Measurements from ENCODE around the gene COL6A1.
"Not testable (repeated sequence)": the region's sequence is repeated elsewhere in the genome, so short reads cannot be mapped to it uniquely, and the experiment has no call there.

The COL6A1 gene

DNA sequence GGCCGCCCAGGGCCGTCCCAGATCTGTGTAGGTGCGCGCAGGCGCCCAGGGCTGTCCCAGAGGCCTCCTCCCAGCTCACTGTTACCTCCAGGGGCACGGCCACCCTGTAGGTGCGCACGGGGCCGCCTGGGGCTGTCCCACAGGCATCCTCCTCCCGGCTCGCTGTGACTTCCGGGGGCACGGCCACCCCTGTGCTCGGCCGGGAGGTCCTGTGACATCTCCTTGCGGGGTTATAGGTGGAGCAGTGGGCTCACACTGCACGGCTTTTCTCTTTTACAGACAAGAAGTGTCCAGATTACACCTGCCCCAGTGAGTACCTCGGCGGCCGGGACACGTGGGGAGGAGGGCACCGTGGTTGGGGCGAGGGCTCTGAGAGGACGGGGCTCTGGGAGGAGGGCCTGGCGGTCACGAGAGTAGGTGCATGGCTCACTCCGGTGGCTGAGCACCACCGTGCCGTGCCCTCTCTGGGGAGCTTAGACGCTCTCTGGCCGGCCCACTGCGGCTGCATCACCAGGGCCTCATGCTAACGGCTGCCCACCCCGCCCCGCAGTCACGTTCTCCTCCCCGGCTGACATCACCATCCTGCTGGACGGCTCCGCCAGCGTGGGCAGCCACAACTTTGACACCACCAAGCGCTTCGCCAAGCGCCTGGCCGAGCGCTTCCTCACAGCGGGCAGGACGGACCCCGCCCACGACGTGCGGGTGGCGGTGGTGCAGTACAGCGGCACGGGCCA lies 21.4 kb downstream of the COL6A1 start:
- TF ChIP-seq POLR2A (IDR thresholded peaks at IDR 0.05; ENCODE audit: low read depth, low read length), result no peak
- FAIRE-seq (no peak), DNase-seq (ENCODE audit: insufficient read length, low spot score) (no peak)

DNA sequence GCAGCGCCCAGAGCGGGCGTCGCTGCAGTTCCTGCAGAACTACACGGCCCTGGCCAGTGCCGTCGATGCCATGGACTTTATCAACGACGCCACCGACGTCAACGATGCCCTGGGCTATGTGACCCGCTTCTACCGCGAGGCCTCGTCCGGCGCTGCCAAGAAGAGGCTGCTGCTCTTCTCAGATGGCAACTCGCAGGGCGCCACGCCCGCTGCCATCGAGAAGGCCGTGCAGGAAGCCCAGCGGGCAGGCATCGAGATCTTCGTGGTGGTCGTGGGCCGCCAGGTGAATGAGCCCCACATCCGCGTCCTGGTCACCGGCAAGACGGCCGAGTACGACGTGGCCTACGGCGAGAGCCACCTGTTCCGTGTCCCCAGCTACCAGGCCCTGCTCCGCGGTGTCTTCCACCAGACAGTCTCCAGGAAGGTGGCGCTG lies 22.0 kb downstream of the COL6A1 start:
- no peak for TF ChIP-seq POLR2A (IDR thresholded peaks at IDR 0.05; ENCODE audit: low read depth, low read length)
- FAIRE-seq, result no peak

GRCh38 chr21:46004168-46004861 lies 22.7 kb downstream of the COL6A1 start:
- FAIRE-seq (no peak), DNase-seq (ENCODE audit: insufficient read length, low spot score) (no peak)
- no peak for TF ChIP-seq POLR2A (IDR thresholded peaks at IDR 0.05; ENCODE audit: low read depth, low read length)

More for the DNA sequence above, 22.0 kb downstream of the COL6A1 start:
- no peak for DNase-seq (ENCODE audit: insufficient read length, low spot score)

GRCh38 chr21:46005081-46005480 lies 23.5 kb downstream of the COL6A1 start:
- no peak for FAIRE-seq
- DNase-seq (ENCODE audit: insufficient read length, low spot score), result no peak
- no peak for TF ChIP-seq POLR2A (IDR thresholded peaks at IDR 0.05; ENCODE audit: low read depth, low read length)

DNA sequence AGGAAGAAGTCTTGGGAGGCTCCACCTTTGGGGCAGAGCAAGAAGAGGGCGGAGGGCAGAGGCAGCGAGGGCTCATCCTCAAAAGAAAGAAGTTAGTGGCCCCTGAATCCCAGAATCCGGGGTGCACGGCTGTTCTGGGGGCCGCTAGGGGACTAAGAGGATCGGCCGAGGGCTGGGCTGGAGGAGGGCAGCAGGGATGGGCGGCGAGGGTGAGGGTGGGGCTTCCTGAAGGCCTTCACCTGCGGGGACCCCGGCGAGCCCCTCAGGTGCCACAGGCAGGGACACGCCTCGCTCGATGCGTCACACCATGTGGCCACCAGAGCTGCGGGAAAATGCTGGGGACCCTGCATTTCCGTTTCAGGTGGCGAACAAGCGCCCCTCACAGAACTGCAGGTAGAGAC lies 23.9 kb downstream of the COL6A1 start:
- no peak for TF ChIP-seq POLR2A (IDR thresholded peaks at IDR 0.05; ENCODE audit: low read depth, low read length)
- DNase-seq (ENCODE audit: insufficient read length, low spot score) (no peak), FAIRE-seq (no peak)

DNA sequence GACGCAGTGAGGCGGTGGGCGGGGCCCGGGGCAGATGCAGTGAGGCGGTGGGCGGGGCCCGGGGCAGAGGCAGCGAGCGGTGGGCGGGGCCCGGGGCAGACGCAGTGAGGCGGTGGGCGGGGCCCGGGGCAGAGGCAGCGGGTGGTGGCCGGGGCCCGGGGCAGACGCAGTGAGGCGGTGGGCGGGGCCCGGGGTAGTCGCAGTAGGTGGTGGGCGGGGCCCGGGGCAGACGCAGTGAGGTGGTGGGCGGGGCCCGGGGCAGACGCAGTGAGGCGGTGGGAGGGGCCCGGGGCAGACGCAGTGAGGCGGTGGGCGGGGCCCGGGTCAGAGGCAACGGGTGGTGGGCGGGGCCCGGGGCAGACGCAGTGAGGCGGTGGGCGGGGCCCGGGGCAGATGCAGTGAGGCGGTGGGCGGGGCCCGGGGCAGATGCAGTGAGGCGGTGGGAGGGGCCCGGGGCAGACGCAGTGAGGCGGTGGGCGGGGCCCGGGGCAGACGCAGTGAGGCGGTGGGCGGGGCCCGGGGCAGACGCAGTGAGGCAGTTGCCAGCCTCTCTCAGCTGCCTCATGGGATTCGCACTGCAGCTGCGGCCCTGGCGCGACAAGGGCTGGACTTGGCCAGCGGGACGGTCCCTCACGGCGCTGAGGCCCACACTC lies 24.4 kb downstream of the COL6A1 start:
- FAIRE-seq; DNase-seq (ENCODE audit: insufficient read length, low spot score): not testable (repeated sequence)

DNA sequence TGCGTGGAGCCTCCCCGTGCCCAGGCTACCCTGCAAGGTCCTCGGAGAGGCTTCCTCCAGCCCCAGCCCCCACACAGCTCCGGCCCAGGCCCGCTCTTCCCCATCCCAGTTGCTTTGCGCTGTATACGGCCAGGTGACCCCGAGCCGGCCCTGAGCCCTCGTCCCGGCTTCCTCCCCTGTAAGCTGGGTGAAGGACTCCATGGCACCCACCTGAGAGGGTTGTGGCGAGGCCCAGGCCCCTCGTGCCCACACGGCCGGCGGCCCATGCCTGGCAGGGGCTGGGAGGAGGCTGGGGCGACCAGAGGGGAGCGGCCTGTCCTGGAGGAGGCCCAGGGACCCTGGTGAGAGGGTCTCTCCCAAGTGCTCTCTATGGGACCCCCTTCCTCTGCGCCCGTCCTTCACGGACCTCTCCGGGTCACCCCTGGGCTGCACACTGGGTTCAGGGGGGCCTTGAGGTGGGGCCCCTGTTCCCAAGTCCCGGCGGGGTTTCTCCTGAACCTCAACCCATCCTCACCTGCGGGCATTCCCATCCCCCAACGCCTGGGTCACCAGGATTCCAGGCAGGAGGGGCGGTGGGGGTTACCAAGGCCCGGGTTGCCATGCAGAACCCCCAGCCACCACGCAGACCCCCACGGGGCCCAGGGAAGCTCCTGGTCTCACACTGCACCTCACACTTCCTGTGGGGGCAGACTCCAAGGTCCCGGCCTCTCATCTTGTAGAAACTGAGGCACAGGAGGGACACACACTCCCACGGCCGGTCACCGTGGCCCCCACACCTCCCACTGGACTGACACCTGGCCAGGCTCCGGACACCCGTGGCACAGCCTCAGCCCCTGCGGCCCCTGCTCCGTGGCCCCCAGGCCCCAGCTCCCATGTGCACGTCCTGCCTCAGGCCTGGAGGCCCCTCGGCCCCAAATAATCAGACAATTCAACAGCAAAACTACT lies 25.2 kb downstream of the COL6A1 start:
- FAIRE-seq (no peak), DNase-seq (ENCODE audit: insufficient read length, low spot score) (no peak)
- TF ChIP-seq POLR2A (IDR thresholded peaks at IDR 0.05; ENCODE audit: low read depth, low read length), result no peak

- TF ChIP-seq POLR2A (IDR thresholded peaks at IDR 0.05; ENCODE audit: low read depth, low read length), result no peak
- DNase-seq (ENCODE audit: insufficient read length, low spot score), result no peak
- FAIRE-seq, result no peak
Measured at GRCh38 chr21:46007492-46007868, 25.9 kb downstream of the COL6A1 start.

DNA sequence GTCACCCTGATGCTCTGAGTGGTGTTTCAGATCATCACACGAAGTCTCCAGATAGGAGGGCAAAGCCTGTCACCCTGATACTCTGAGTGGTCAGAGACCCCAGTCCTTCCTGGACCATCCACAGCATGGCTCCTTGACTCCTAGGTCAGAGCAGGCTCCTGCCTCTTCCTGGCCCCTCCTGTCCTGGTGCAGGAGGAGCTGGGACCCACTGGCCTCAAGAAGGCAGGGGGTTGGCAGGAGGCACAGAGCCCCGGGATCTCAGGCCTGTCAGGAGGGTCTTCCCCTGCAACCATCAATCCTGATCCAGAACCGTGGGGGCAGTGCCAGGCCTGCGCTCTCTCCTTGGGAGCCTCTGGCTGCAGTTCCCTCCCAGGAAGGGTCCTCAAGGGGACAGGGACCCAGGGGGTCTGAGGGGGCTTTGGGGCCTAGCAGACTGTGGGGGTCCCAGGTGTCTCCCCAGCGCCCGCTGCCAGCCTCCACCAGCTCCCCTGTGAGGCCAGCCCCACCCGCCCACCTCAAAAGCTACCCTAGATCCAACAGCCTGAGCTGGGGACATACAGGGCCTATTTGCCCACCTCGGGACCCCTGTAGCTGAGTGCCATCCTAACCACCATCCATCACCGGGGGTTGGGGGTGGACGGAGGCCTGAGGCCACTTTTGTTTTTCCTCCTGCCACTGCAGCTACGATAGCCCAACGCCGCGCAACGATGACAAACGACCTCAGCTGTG lies 27.5 kb downstream of the COL6A1 start:
- DNase-seq (ENCODE audit: insufficient read length, low spot score) (no peak), FAIRE-seq (no peak)
- no peak for TF ChIP-seq POLR2A (IDR thresholded peaks at IDR 0.05; ENCODE audit: low read depth, low read length)

- DNase-seq (ENCODE audit: insufficient read length, low spot score) (no peak), FAIRE-seq (no peak)
- no peak for TF ChIP-seq POLR2A (IDR thresholded peaks at IDR 0.05; ENCODE audit: low read depth, low read length)
Measured at GRCh38 chr21:46009951-46010705, 28.6 kb downstream of the COL6A1 start.

DNA sequence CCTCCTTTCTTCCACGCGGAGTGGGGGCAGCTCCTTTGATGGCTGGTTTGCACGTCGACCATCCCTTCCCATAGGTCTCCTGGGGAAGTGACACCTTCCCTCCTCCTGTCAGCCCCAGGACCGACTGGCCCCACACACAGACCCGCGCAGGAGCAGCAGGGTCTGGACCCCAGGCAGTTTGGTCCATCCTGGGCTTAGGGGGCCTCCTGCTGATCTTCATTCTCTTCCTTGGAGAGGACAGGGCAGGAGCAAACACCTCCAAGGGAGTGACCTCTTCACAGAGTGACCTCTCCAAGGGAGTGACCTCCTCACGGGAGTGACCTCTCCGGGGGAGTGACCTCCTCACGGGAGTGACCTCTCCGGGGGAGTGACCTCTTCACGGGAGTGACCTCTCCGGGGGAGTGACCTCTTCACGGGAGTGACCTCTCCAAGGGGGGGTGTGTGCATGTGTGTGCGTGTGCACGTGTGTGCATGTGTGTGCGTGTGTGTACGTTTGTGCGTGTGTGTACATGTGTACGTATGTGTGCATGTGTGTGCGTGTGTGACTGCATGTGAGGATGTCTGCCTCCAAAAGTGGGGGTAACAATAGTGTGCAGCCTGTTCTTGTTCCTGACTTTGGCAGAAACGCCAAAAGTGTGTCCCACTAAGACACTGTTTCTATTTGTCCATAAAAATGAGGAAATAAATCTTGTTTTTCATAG lies 29.8 kb downstream of the COL6A1 start:
- TF ChIP-seq POLR2A (IDR thresholded peaks at IDR 0.05; ENCODE audit: low read depth, low read length), result no peak
- FAIRE-seq (no peak), DNase-seq (ENCODE audit: insufficient read length, low spot score) (no peak)

DNA sequence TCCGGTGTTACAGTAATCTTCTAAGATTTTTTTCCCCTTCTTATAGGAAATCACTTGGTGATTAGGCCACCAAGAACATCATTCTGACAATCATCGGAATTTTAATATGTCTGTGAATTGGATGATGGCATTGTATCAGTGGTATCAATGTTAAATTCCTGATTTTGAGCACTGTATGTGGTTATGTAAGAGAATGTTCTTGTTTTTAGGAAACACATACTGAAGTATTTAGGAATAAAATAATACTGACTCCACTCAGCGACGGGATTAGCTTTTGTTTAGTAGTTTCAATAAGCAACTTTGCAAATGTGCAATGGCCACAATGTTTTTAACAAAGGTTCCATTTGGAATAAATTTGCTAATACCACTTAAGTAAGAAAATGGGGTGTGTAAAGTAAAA lies 30.6 kb downstream of the COL6A1 start:
- DNase-seq (ENCODE audit: insufficient read length, low spot score), result no peak
- FAIRE-seq, result no peak
- no peak for TF ChIP-seq POLR2A (IDR thresholded peaks at IDR 0.05; ENCODE audit: low read depth, low read length)
